A549 (cell line): Measurements from ENCODE around the gene SMO. TPM values are rescaled to one million over a fixed set of nuclear protein-coding genes. Genes with fewer than 3 reads are reported as not detected.

Experiments used
- ATAC-seq, 2 experiments: fragments of 200-7000 bp in 1 of 2; fragments of >200 bp in 1 of 2; cut with Nextera tagmentation in 1 of 2; cut with Tn5 transposase in 1 of 2; 3 replicates each; pipeline versions ENCODE4 v1.8.0 to v1.9.1; 2018 to 2020; ENCODE audit warnings: mild to moderate bottlenecking in 1 of 2, moderate library complexity in 1 of 2
- CTCF ChIA-PET: fragments of 300-600 bp; sonication (Branson Sonifier 250); formaldehyde crosslinking; extraction: SDS; loops from one replicate; lab custom pipeline; 2021; ENCODE audit warnings: antibody characterized with exemption, inconsistent platforms; lab: Yijun Ruan, JAX
- POLR2A ChIA-PET: fragments of 350-600 bp; formaldehyde crosslinking; extraction: SDS; loops from one replicate; lab custom pipeline; 2021; ENCODE audit warnings: antibody characterized with exemption, inconsistent platforms; lab: Yijun Ruan, JAX
- DNase-seq, 2 experiments: peaks; one replicate each; pipeline versions ENCODE4 v3.0.0 to v3.0.0-alpha.2; 2011 to 2016; ENCODE audit warnings: low read depth in 1 of 2, low spot score in 1 of 2
- FAIRE-seq: peaks from 2 replicates; lab custom pipeline; 2011; peaks lifted over from hg19 to GRCh38; lab: Jason Lieb, UNC
- H3K27ac ChIP-seq, 2 experiments: fragments of >200 bp; sonication (Bioruptor Twin); formaldehyde crosslinking; 3 replicates each; pipeline ENCODE4 v1.5.1; 2016 to 2017
- H3K4me1 ChIP-seq: fragments of >200 bp; sonication (Bioruptor Twin); formaldehyde crosslinking; 3 replicates; pipeline ENCODE4 v1.6.1; 2016
- H3K4me2 ChIP-seq: fragments of >200 bp; sonication (Bioruptor Twin); formaldehyde crosslinking; 3 replicates; pipeline ENCODE4 v1.6.1; 2016
- H3K4me3 ChIP-seq: fragments of >200 bp; sonication (Bioruptor Twin); formaldehyde crosslinking; 3 replicates; pipeline ENCODE4 v1.5.1; 2016
- H3K9me3 ChIP-seq: fragments of >200 bp; sonication (Bioruptor Twin); formaldehyde crosslinking; 3 replicates; pipeline ENCODE4 v1.6.1; 2016
- CTCF ChIP-seq: fragments of >200 bp; sonication (Bioruptor Twin); formaldehyde crosslinking; IDR thresholded peaks from 3 replicates; pipeline ENCODE4 v1.5.1; 2016
- EHMT2 ChIP-seq: fragments of 200-600 bp; sonication (generic); IDR thresholded peaks from 2 replicates; pipeline ENCODE4 v1.6.1; 2016; ENCODE audit warnings: antibody characterized with exemption, low read depth, mild to moderate bottlenecking, moderate library complexity
- EP300 ChIP-seq, 2 experiments: fragments of >200 bp; sonication (Bioruptor Twin); formaldehyde crosslinking; IDR thresholded peaks; 2 replicates in 1 of 2; 3 replicates in 1 of 2; pipeline ENCODE4 v1.6.1; 2016 to 2017
- FOSB ChIP-seq: fragments of 250-450 bp; sonication (Bioruptor Pico); IDR thresholded peaks from 2 replicates; pipeline ENCODE4 v1.5.0; 2020; ENCODE audit warnings: mild to moderate bottlenecking, moderate library complexity
- GATA3 ChIP-seq: IDR thresholded peaks from 2 replicates; pipeline ENCODE4 v1.6.1; 2012; ENCODE audit warnings: borderline replicate concordance
- HOXB13 ChIP-seq: fragments of 250-450 bp; sonication (Bioruptor Pico); IDR thresholded peaks from 2 replicates; pipeline ENCODE4 v1.5.0; 2020; ENCODE audit warnings: low read depth, mild to moderate bottlenecking, moderate library complexity
- KDM1A ChIP-seq: fragments of 200-600 bp; sonication (generic); IDR thresholded peaks from 2 replicates; pipeline ENCODE4 v1.6.1; 2016; ENCODE audit warnings: low read depth, mild to moderate bottlenecking
- MAFK ChIP-seq: fragments of 450-650 bp; IDR thresholded peaks from 2 replicates; pipeline ENCODE4 v1.6.1; 2014; ENCODE audit not compliant: partially characterized antibody
- MAZ ChIP-seq: fragments of 150-350 bp; IDR thresholded peaks from 2 replicates; pipeline ENCODE4 v1.6.1; 2014; ENCODE audit warnings: antibody characterized with exemption, low read depth, low read length, borderline replicate concordance
- MYC ChIP-seq: IDR thresholded peaks from 2 replicates; pipeline ENCODE4 v1.6.1; 2012; ENCODE audit warnings: mild to moderate bottlenecking, inconsistent platforms, low read length, improper control_type of control experiment, borderline replicate concordance
- RNF2 ChIP-seq: fragments of 200-600 bp; sonication (generic); IDR thresholded peaks from 2 replicates; pipeline ENCODE4 v1.6.1; 2016; ENCODE audit warnings: low read depth, mild to moderate bottlenecking, antibody characterized with exemption, moderate library complexity, borderline replicate concordance
- SMC3 ChIP-seq: fragments of >200 bp; sonication (Bioruptor Twin); formaldehyde crosslinking; IDR thresholded peaks from 3 replicates; pipeline ENCODE4 v1.6.1; 2018; ENCODE audit warnings: inconsistent platforms
- USF2 ChIP-seq: fragments of 450-650 bp; IDR thresholded peaks from 2 replicates; pipeline ENCODE4 v1.6.1; 2014; ENCODE audit warnings: antibody characterized with exemption
- ZSCAN20 ChIP-seq: fragments of 250-450 bp; sonication (Bioruptor Pico); IDR thresholded peaks from 2 replicates; pipeline ENCODE4 v1.8.0; 2022; ENCODE audit warnings: mild to moderate bottlenecking, moderate library complexity
- WGBS: methylation state at CpG from one replicate; pipeline ENCODE4 v1.1.6; 2017; ENCODE audit errors: missing lambda C conversion rate; 5-methylcytosine and 5-hydroxymethylcytosine counted together
- polyA plus RNA-seq, 4 experiments: library from polyadenylated mRNA; depleted of rRNA in 3 of 4; stranded (reverse); fragments of >200 nt; fragmentation: RNase III in 1 of 4; extraction: RNeasy Plus Mini Kit Qiagen cat#74134 plus additional on column Dnase treatment in 1 of 4; gene quantifications; 2 replicates in 3 of 4; 3 replicates in 1 of 4; pipeline ENCODE4 v1.2.3, GENCODE V29; 2011 to 2017

SMO gene
- polyA plus RNA-seq, 2 of the 4 experiments (the other 2 are of a cell fraction) = 11.8 to 18.3 TPM

GRCh38 chr7:129197771-129198170 is 9.3 kb downstream of the SMO start:
- Histone ChIP-seq H3K9me3 (no peaks in the 10 kb centered on the region), H3K27ac (no peak overlapping the region), H3K4me1 (no peaks in the 10 kb centered on the region), H3K4me3 (no peak overlapping the region), H3K4me2 (no peak overlapping the region)
- ATAC-seq = no peak
- no peak for FAIRE-seq
- WGBS = 82% methylated on average over 4 of the region's 4 CpGs
- POLR2A ChIA-PET = no interaction called here
- TF ChIP-seq EHMT2 = no peak
- TF ChIP-seq HOXB13 (CRISPR knock-in tag) = no peak
- no peak for TF ChIP-seq GATA3
- TF ChIP-seq FOSB (CRISPR knock-in tag) = no peak
- no peak for TF ChIP-seq USF2
- TF ChIP-seq RNF2 = no peak
- CTCF ChIA-PET = interaction anchor here (0.6 to 3.9 kb wide), 6 partner anchors 13 to 516 kb away, joined by 3 to 25 read pairs (median 4); no protein-coding TSS in a partner anchor
- DNase-seq = no peak

- Histone ChIP-seq H3K27ac (no peak overlapping the region), H3K9me3 (no peaks in the 10 kb centered on the region), H3K4me3 (no peak overlapping the region), H3K4me1 (no peaks in the 10 kb centered on the region), H3K4me2 (no peak overlapping the region)
- ChIA-PET CTCF (interaction anchor here (1.2 to 3.9 kb wide), 5 partner anchors 11 to 273 kb away, joined by 3 to 25 read pairs (median 4); no protein-coding TSS in a partner anchor), POLR2A (no interaction called here)
- DNase-seq = no peak
- TF ChIP-seq MAFK (no peak), EP300 (IDR thresholded peaks at IDR 0.05) (no peak), SMC3 (no peak), ZSCAN20 (no peak), MYC (no peak), KDM1A (no peak), USF2 (no peak)
- no peak for FAIRE-seq
- 90% methylated on average over 4 of the region's 4 CpGs for WGBS
- no peak for ATAC-seq
Observed at GRCh38 chr7:129199406-129199805, 11.0 kb downstream of the SMO start.

- WGBS = 83% methylated on average over 8 of the region's 8 CpGs
- Histone ChIP-seq H3K4me1 (no peaks in the 10 kb centered on the region), H3K4me2 (no peak overlapping the region), H3K4me3 (no peak overlapping the region), H3K9me3 (no peaks in the 10 kb centered on the region), H3K27ac (no peak overlapping the region)
- no peak for DNase-seq
- TF ChIP-seq CTCF = no peak
- TF ChIP-seq MAZ = no peak
- ATAC-seq = no peak
- ChIA-PET POLR2A (no interaction called here), CTCF (interaction anchor here (1.1 kb wide), 1 partner anchor 10 kb away, joined by 3 read pairs; no protein-coding TSS in a partner anchor)
- FAIRE-seq = no peak
Observed at GRCh38 chr7:129202058-129202777, 13.8 kb downstream of the SMO start.
